GM10248 (cell line): ENCODE measurements around the gene CYB5R4.

Experiments used
- CTCF ChIA-PET: fragments of 300-600 bp; sonication (Branson Sonifier 250); formaldehyde crosslinking; extraction: SDS; loops from one replicate; lab custom pipeline; 2021; ENCODE audit warnings: antibody characterized with exemption; lab: Yijun Ruan, JAX
- POLR2A ChIA-PET: fragments of 350-650 bp; sonication (Branson Sonifier 250); formaldehyde crosslinking; extraction: SDS; loops from one replicate; lab custom pipeline; 2020; ENCODE audit warnings: antibody characterized with exemption; lab: Yijun Ruan, JAX
- DNase-seq: peaks from one replicate; pipeline ENCODE4 v3.0.0; 2012; ENCODE audit errors: extremely low spot score
- CTCF ChIP-seq: IDR thresholded peaks from 2 replicates; pipeline ENCODE4 v1.5.1; 2012; ENCODE audit warnings: mild to moderate bottlenecking, low read depth; ENCODE audit errors: extremely low read depth, missing control alignments, control extremely low read depth

The CYB5R4 gene

GRCh38 chr6:83984411-83984810, 124.9 kb downstream of the CYB5R4 start:
- POLR2A ChIA-PET, result no interaction called here
- no peak for TF ChIP-seq CTCF

GRCh38 chr6:83985308-83985713, 125.8 kb downstream of the CYB5R4 start:
- DNase-seq, result no peak
- ChIA-PET CTCF (interaction anchor here (1.1 to 2.0 kb wide), 2 partner anchors 10 to 21 kb away, joined by 3 to 5 read pairs; no protein-coding TSS in a partner anchor), POLR2A (no interaction called here)
- TF ChIP-seq CTCF, result no peak

More at GRCh38 chr6:83984411-83984810, 124.9 kb downstream of the CYB5R4 start:
- CTCF ChIA-PET, result no interaction called here
- no peak for DNase-seq

GRCh38 chr6:83985715-83986114, 126.2 kb downstream of the CYB5R4 start:
- no peak for DNase-seq
- ChIA-PET CTCF (interaction anchor here (1.1 to 2.0 kb wide), 3 partner anchors 11 to 20 kb away, joined by 3 to 6 read pairs (median 5); no protein-coding TSS in a partner anchor), POLR2A (no interaction called here)
- no peak for TF ChIP-seq CTCF

GRCh38 chr6:83998021-83998584, 138.6 kb downstream of the CYB5R4 start:
- no peak for DNase-seq
- TF ChIP-seq CTCF, result no peak
- ChIA-PET POLR2A (no interaction called here), CTCF (interaction anchor here (1.9 kb wide), 1 partner anchor 13 kb away, joined by 4 read pairs; no protein-coding TSS in a partner anchor)

- no peak for DNase-seq
- TF ChIP-seq CTCF, result no peak
- ChIA-PET POLR2A (no interaction called here), CTCF (interaction anchor here (1.0 kb wide), 1 partner anchor 226 kb away, joined by 3 read pairs; the partner anchor contains the start of gene CEP162)
Measured at GRCh38 chr6:84001119-84001518, 141.6 kb downstream of the CYB5R4 start.

- no peak for DNase-seq
- TF ChIP-seq CTCF, result no peak
- ChIA-PET POLR2A (no interaction called here), CTCF (no interaction called here)
Measured at GRCh38 chr6:84002226-84002625, 142.7 kb downstream of the CYB5R4 start.
